Ovary (tissue), 9 donors: ENCODE data around the gene KATNB1. TPM values are rescaled to one million over a fixed set of nuclear protein-coding genes. Genes with fewer than 3 reads are reported as not detected.
"Not testable (repeated sequence)": the region's sequence is repeated elsewhere in the genome, so short reads cannot be mapped to it uniquely, and the experiment has no call there.

ENCODE experiments used
- DNase-seq, 5 donors: peaks; one replicate each; pipeline ENCODE4 v3.0.0-alpha.2; 2019 to 2020
- H3K27ac ChIP-seq, 2 donors: fragments of 200-600 bp; one replicate each; pipeline versions ENCODE4 v1.5.1 to v1.8.0; 2019 to 2022
- H3K27me3 ChIP-seq: fragments of 200-600 bp; one replicate; pipeline ENCODE4 v1.8.0; 2022
- H3K36me3 ChIP-seq: fragments of 200-600 bp; sonication (generic); one replicate; pipeline ENCODE4 v1.5.1; 2019
- H3K4me1 ChIP-seq: one replicate; pipeline ENCODE4 v1.8.1; 2013; ENCODE audit warnings: mild to moderate bottlenecking, moderate library complexity; ENCODE audit not compliant: insufficient read depth
- H3K4me3 ChIP-seq: fragments of 200-600 bp; sonication (generic); one replicate; pipeline ENCODE4 v1.5.1; 2017
- H3K9me3 ChIP-seq, 2 donors: fragments of 200-600 bp in 1 of 2; sonication (generic) in 1 of 2; one replicate each; pipeline versions ENCODE4 v1.5.1 to v1.8.1; 2013 to 2019; ENCODE audit warnings: mild to moderate bottlenecking in 1 of 2, moderate library complexity in 1 of 2
- CTCF ChIP-seq, 3 donors: fragments of 450-650 bp in 2 of 3; fragments of 200-600 bp in 1 of 3; IDR thresholded peaks; one replicate each; pipeline versions ENCODE4 v1.5.1 to v1.8.0; 2016 to 2022; ENCODE audit warnings: antibody characterized with exemption in 3 of 3, mild to moderate bottlenecking in 1 of 3
- EP300 ChIP-seq: sonication (generic); formaldehyde crosslinking; IDR thresholded peaks from one replicate; pipeline ENCODE4 v1.6.1; 2017; ENCODE audit warnings: antibody characterized with exemption
- POLR2A ChIP-seq: fragments of 450-650 bp; IDR thresholded peaks from one replicate; pipeline ENCODE4 v1.6.1; 2017; ENCODE audit warnings: antibody characterized with exemption, mild to moderate bottlenecking, moderate library complexity
- WGBS, 3 donors: extraction: QIAGEN DNeasy Blood & Tissue Kit in 1 of 3; methylation state at CpG; one replicate each; pipeline versions ENCODE4 v1.1.5 to v1.1.7; 2013 to 2017; 5-methylcytosine and 5-hydroxymethylcytosine counted together
- intact Hi-C, 4 donors: fragments of 100-400 bp; cut with DNase I; formaldehyde crosslinking; loops; one replicate each; pipeline versions ENCODE4 v1.11.0 to v1.15.1; 2022 to 2023
- polyA plus RNA-seq, 2 donors: library from polyadenylated mRNA; stranded (reverse); fragments of 200-250 nt in 1 of 2; fragments of 350-450 nt in 1 of 2; fragmentation: Illumina TruSeq in 1 of 2; extraction: RNeasy Lipid Tissue Mini Kit (QIAGEN cat#74804) in 1 of 2; gene quantifications; one replicate each; pipeline ENCODE4 v1.2.3, GENCODE V29; 2013 to 2014
- total RNA-seq, 7 donors: library from RNA; depleted of rRNA in 2 of 7; stranded (reverse); fragments of >200 nt in 2 of 7; fragmentation: NEBNext Ultra II Directional in 3 of 7; extraction: Animal tissue kit (Norgen Biotek cat#: 25700) in 3 of 7; gene quantifications; one replicate each; pipeline versions ENCODE4 v1.1.0 to v1.2.4, GENCODE V29; 2016 to 2023
- donor health status: DM: no; HTN: no; CAD: no; lungs with moderate emphysema.
- donor health status: DM: no; HTN: no; CAD: no.
- donor health status: Bipolar disorder and iron deficiency.
- donor health status: DM: yes; HTN: yes; CAD: no.
- donor health status: DM: no; HTN: no; CAD: no.
- donor health status: DM: yes; HTN: yes; CAD: no.

KATNB1 gene
- total and polyA plus RNA-seq, 9 donors = 3.4 to 20.2 (median 12.5) TPM

- no peak overlapping the region for H3K4me3 ChIP-seq
- intact Hi-C loops = no loop called here
- peaks cover 18% of the 10 kb centered on the region for H3K4me1 ChIP-seq
- TF ChIP-seq POLR2A (no peak), CTCF (IDR thresholded peaks at IDR 0.05) (no peak), EP300 (no peak)
- DNase-seq = no peak
- H3K27ac ChIP-seq = no peak overlapping the region
- H3K27me3 ChIP-seq = no peaks in the 10 kb centered on the region
- no peaks in the 10 kb centered on the region for H3K36me3 ChIP-seq
- WGBS, 3 donors = 72 to 84% (median 79%) methylated on average over 13 of the region's 13 CpGs
- H3K9me3 ChIP-seq = no peaks in the 10 kb centered on the region
These were observed 55.8 kb downstream of the KATNB1 start for GRCh38 chr16:57791195-57791892.

- no peaks in the 10 kb centered on the region for H3K9me3 ChIP-seq
- peaks cover 16% of the 10 kb centered on the region for H3K4me1 ChIP-seq
- no peaks in the 10 kb centered on the region for H3K36me3 ChIP-seq
- no peak overlapping the region for H3K27ac ChIP-seq
- H3K4me3 ChIP-seq = no peak overlapping the region
- TF ChIP-seq POLR2A (no peak), CTCF (IDR thresholded peaks at IDR 0.05) (no peak), EP300 (no peak)
- intact Hi-C loops = no loop called here
- no peaks in the 10 kb centered on the region for H3K27me3 ChIP-seq
- WGBS, 3 donors = 61 to 71% (median 66%) methylated on average over 8 of the region's 8 CpGs
- no peak for DNase-seq
These were observed 56.4 kb downstream of the KATNB1 start for GRCh38 chr16:57791893-57792461.

- no peak for TF ChIP-seq CTCF (IDR thresholded peaks at IDR 0.05)
- no peak for TF ChIP-seq EP300
- no peak for TF ChIP-seq POLR2A
- intact Hi-C loops = loop anchor here in 1 of 4 donors (5.0 kb wide), 1 partner anchor 67 kb away; no protein-coding TSS in a partner anchor
- H3K4me1 ChIP-seq = no peaks in the 10 kb centered on the region
- no peak overlapping the region for H3K27ac ChIP-seq
- no peaks in the 10 kb centered on the region for H3K27me3 ChIP-seq
- H3K4me3 ChIP-seq = no peak overlapping the region
- no peaks in the 10 kb centered on the region for H3K9me3 ChIP-seq
- no peak for DNase-seq
- WGBS, 3 donors = 91 to 95% (median 92%) methylated on average over 18 of the region's 18 CpGs
- no peaks in the 10 kb centered on the region for H3K36me3 ChIP-seq
These were observed 59.4 kb downstream of the KATNB1 start for GRCh38 chr16:57794849-57795430.

- WGBS, 3 donors = 60 to 64% (median 63%) methylated on average over 9 of the region's 9 CpGs
- no peaks in the 10 kb centered on the region for H3K4me1 ChIP-seq
- TF ChIP-seq POLR2A = no peak
- no peak for TF ChIP-seq EP300
- no peak for TF ChIP-seq CTCF (IDR thresholded peaks at IDR 0.05)
- no peak overlapping the region for H3K27ac ChIP-seq
- no peaks in the 10 kb centered on the region for H3K9me3 ChIP-seq
- no peaks in the 10 kb centered on the region for H3K36me3 ChIP-seq
- H3K27me3 ChIP-seq = no peaks in the 10 kb centered on the region
- DNase-seq = no peak
- no peak overlapping the region for H3K4me3 ChIP-seq
- intact Hi-C loops = loop anchor here in 1 of 4 donors (5.0 kb wide), 1 partner anchor 67 kb away; no protein-coding TSS in a partner anchor
These were observed 59.9 kb downstream of the KATNB1 start for GRCh38 chr16:57795431-57795878.

GRCh38 chr16:57796014-57796413, 60.4 kb downstream of the KATNB1 start:
- H3K4me3 ChIP-seq, H3K36me3 ChIP-seq, H3K9me3 ChIP-seq, H3K27me3 ChIP-seq, H3K27ac ChIP-seq, H3K4me1 ChIP-seq, DNase-seq: not testable (repeated sequence)
- WGBS, 3 donors = 85 to 92% (median 90%) methylated on average over 5 of the region's 5 CpGs
- intact Hi-C loops = loop anchor here in 1 of 4 donors (5.0 kb wide), 1 partner anchor 66 kb away; no protein-coding TSS in a partner anchor
